Measurements from ENCODE around the gene DPP8.

DPP8 gene

GRCh38 chr15:65518633-65519285 lies 1.3 kb upstream of the DPP8 start:
- TF ChIP-seq CTCF (IDR thresholded peaks at IDR 0.05; ENCODE audit: insufficient read depth, low read length, missing control alignments): no peak
- H3K4me3 ChIP-seq (ENCODE audit: low read depth, low read length): no peak overlapping the region
- DNase-seq (ENCODE audit: low read depth, low spot score): no peak
- POLR2A ChIA-PET: no interaction called here
- CTCF ChIA-PET: interaction anchor here (1.3 to 2.5 kb wide), 2 partner anchors 36 to 118 kb away, joined by 3 to 10 read pairs; no protein-coding TSS in a partner anchor

GRCh38 chr15:65517866-65518207 lies 348 bp upstream of the DPP8 start:
- H3K4me3 ChIP-seq (ENCODE audit: low read depth, low read length): peak overlapping the region; percentile 23
- POLR2A ChIA-PET: no interaction called here
- DNase-seq (ENCODE audit: low read depth, low spot score): no peak
- CTCF ChIA-PET: interaction anchor here (1.3 to 2.5 kb wide), 2 partner anchors 37 to 117 kb away, joined by 3 to 10 read pairs; no protein-coding TSS in a partner anchor
- TF ChIP-seq CTCF (IDR thresholded peaks at IDR 0.05; ENCODE audit: insufficient read depth, low read length, missing control alignments): no peak

- ChIA-PET CTCF (interaction anchor here (0.9 to 1.0 kb wide), 2 partner anchors 92 to 127 kb away, joined by 3 to 4 read pairs; no protein-coding TSS in a partner anchor), POLR2A (no interaction called here)
- H3K4me3 ChIP-seq (ENCODE audit: low read depth, low read length): no peak overlapping the region
- no peak for TF ChIP-seq CTCF (IDR thresholded peaks at IDR 0.05; ENCODE audit: insufficient read depth, low read length, missing control alignments)
- no peak for DNase-seq (ENCODE audit: low read depth, low spot score)
Measured at GRCh38 chr15:65512807-65513416, 4.6 kb downstream of the DPP8 start.

GRCh38 chr15:65512189-65512588 lies 5.3 kb downstream of the DPP8 start:
- DNase-seq (ENCODE audit: low read depth, low spot score): no peak
- ChIA-PET POLR2A (no interaction called here), CTCF (interaction anchor here (0.9 to 1.0 kb wide), 2 partner anchors 92 to 127 kb away, joined by 3 to 4 read pairs; no protein-coding TSS in a partner anchor)
- TF ChIP-seq CTCF (IDR thresholded peaks at IDR 0.05; ENCODE audit: insufficient read depth, low read length, missing control alignments): no peak
- no peak overlapping the region for H3K4me3 ChIP-seq (ENCODE audit: low read depth, low read length)

- CTCF ChIA-PET: interaction anchor here (0.9 kb wide), 1 partner anchor 20 kb away, joined by 3 read pairs; no protein-coding TSS in a partner anchor
- POLR2A ChIA-PET: no interaction called here
- no peak for DNase-seq (ENCODE audit: low read depth, low spot score)
- TF ChIP-seq CTCF (IDR thresholded peaks at IDR 0.05; ENCODE audit: insufficient read depth, low read length, missing control alignments): no peak
- H3K4me3 ChIP-seq (ENCODE audit: low read depth, low read length): no peak overlapping the region
Measured at GRCh38 chr15:65509321-65509720, 8.2 kb downstream of the DPP8 start.

GRCh38 chr15:65494076-65494475 lies 23.4 kb downstream of the DPP8 start:
- no peak for TF ChIP-seq CTCF (IDR thresholded peaks at IDR 0.05; ENCODE audit: insufficient read depth, low read length, missing control alignments)
- no peak for DNase-seq (ENCODE audit: low read depth, low spot score)
- no peak overlapping the region for H3K4me3 ChIP-seq (ENCODE audit: low read depth, low read length)
- ChIA-PET CTCF (interaction anchor here (0.7 kb wide), 1 partner anchor 18 kb away, joined by 3 read pairs; no protein-coding TSS in a partner anchor), POLR2A (no interaction called here)

Data from AG04449 (cell line).